HEK293 (cell line): ENCODE results near the gene CHPT1.

Experiments
- CTCF ChIA-PET: fragments of 350-600 bp; formaldehyde crosslinking; extraction: SDS; loops from one replicate; lab custom pipeline; 2021; ENCODE audit warnings: antibody characterized with exemption; lab: Yijun Ruan, JAX
- POLR2A ChIA-PET: fragments of 300-600 bp; formaldehyde crosslinking; extraction: SDS; loops from one replicate; lab custom pipeline; 2020; ENCODE audit warnings: antibody characterized with exemption, inconsistent platforms; lab: Yijun Ruan, JAX
- H3K27ac ChIP-seq: fragments of 200-500 bp; sonication (Bioruptor generic); 2 replicates; pipeline ENCODE4 v1.5.1; 2014; ENCODE audit warnings: low read depth, low read length, control low read depth, inconsistent platforms; ENCODE audit errors: extremely low read depth
- H3K36me3 ChIP-seq, 2 experiments: fragments of 200-500 bp in 1 of 2; sonication (Bioruptor generic) in 1 of 2; 1 replicate in 1 of 2; 2 replicates in 1 of 2; pipeline ENCODE4 v1.5.1; 2014 to 2017; ENCODE audit warnings: inconsistent platforms in 2 of 2, low read length in 2 of 2; ENCODE audit not compliant: control insufficient read depth in 2 of 2, insufficient read depth in 1 of 2
- H3K4me1 ChIP-seq: fragments of 200-500 bp; sonication (Bioruptor generic); 2 replicates; pipeline ENCODE4 v1.5.1; 2014; ENCODE audit warnings: mild to moderate bottlenecking, low read length, inconsistent platforms; ENCODE audit not compliant: control insufficient read depth, insufficient read depth
- H3K4me3 ChIP-seq: 2 replicates; pipeline ENCODE4 v1.5.1; 2011; ENCODE audit warnings: low read depth, mild to moderate bottlenecking, control low read depth, low read length, moderate library complexity
- H3K9me3 ChIP-seq: fragments of 200-500 bp; sonication (Bioruptor generic); 2 replicates; pipeline ENCODE4 v1.5.1; 2014; ENCODE audit warnings: low read depth, low read length, inconsistent platforms; ENCODE audit not compliant: control insufficient read depth, insufficient read depth
- BCL11A ChIP-seq: fragments of 450-650 bp; formaldehyde crosslinking; IDR thresholded peaks from 2 replicates; pipeline ENCODE4 v1.5.1; 2016; ENCODE audit warnings: low read depth, missing biosample characterization, missing genetic modification characterization
- CTCF ChIP-seq: fragments of 450-650 bp; formaldehyde crosslinking; IDR thresholded peaks from 2 replicates; pipeline ENCODE4 v1.5.1; 2016; ENCODE audit warnings: missing biosample characterization, missing genetic modification characterization
- PRDM1 ChIP-seq: fragments of 450-650 bp; formaldehyde crosslinking; IDR thresholded peaks from 2 replicates; pipeline ENCODE4; 2016; ENCODE audit warnings: missing biosample characterization, missing genetic modification characterization
- PRDM4 ChIP-seq: fragments of 450-650 bp; formaldehyde crosslinking; IDR thresholded peaks from 2 replicates; pipeline ENCODE4 v1.5.1; 2017; ENCODE audit warnings: missing biosample characterization, missing genetic modification characterization
- REST ChIP-seq: fragments of 450-650 bp; formaldehyde crosslinking; IDR thresholded peaks from 2 replicates; pipeline ENCODE4 v1.5.1; 2016; ENCODE audit warnings: missing biosample characterization, missing genetic modification characterization
- ZBTB21 ChIP-seq: fragments of 450-650 bp; formaldehyde crosslinking; IDR thresholded peaks from 2 replicates; pipeline ENCODE4 v1.5.1; 2017; ENCODE audit warnings: missing biosample characterization, missing genetic modification characterization
- ZBTB44 ChIP-seq: fragments of 450-650 bp; IDR thresholded peaks from 2 replicates; pipeline ENCODE4 v1.5.1; 2018; ENCODE audit warnings: missing biosample characterization, mild to moderate bottlenecking, missing genetic modification characterization
- ZFHX2 ChIP-seq: fragments of 450-650 bp; formaldehyde crosslinking; conservative IDR thresholded peaks from 2 replicates; pipeline ENCODE4 v1.5.1; 2016; ENCODE audit warnings: missing biosample characterization, missing genetic modification characterization
- ZFP3 ChIP-seq: fragments of 450-650 bp; formaldehyde crosslinking; IDR thresholded peaks from 2 replicates; pipeline ENCODE4 v1.5.1; 2016; ENCODE audit warnings: low read depth, missing biosample characterization, missing genetic modification characterization
- ZFP41 ChIP-seq: fragments of 450-650 bp; formaldehyde crosslinking; IDR thresholded peaks from 2 replicates; pipeline ENCODE4 v1.5.1; 2016; ENCODE audit warnings: missing biosample characterization, missing genetic modification characterization, borderline replicate concordance
- ZNF223 ChIP-seq: fragments of 450-650 bp; formaldehyde crosslinking; IDR thresholded peaks from 2 replicates; pipeline ENCODE4 v1.5.1; 2016; ENCODE audit warnings: missing biosample characterization, missing genetic modification characterization
- ZNF23 ChIP-seq: fragments of 450-650 bp; formaldehyde crosslinking; IDR thresholded peaks from 2 replicates; pipeline ENCODE4 v1.5.1; 2016; ENCODE audit warnings: missing biosample characterization, missing genetic modification characterization, borderline replicate concordance
- ZNF394 ChIP-seq: fragments of 450-650 bp; formaldehyde crosslinking; IDR thresholded peaks from 2 replicates; pipeline ENCODE4 v1.5.1; 2016; ENCODE audit warnings: missing biosample characterization, missing genetic modification characterization, mild to moderate bottlenecking, moderate library complexity, borderline replicate concordance
- ZNF561 ChIP-seq: fragments of 450-650 bp; IDR thresholded peaks from 2 replicates; pipeline ENCODE4 v1.5.1; 2018; ENCODE audit warnings: missing biosample characterization, missing genetic modification characterization, borderline replicate concordance
- ZNF600 ChIP-seq: fragments of 450-650 bp; formaldehyde crosslinking; IDR thresholded peaks from 2 replicates; pipeline ENCODE4 v1.5.1; 2016; ENCODE audit warnings: missing biosample characterization, missing genetic modification characterization
- ZNF639 ChIP-seq: fragments of 450-650 bp; formaldehyde crosslinking; IDR thresholded peaks from 2 replicates; pipeline ENCODE4 v1.5.1; 2016; ENCODE audit warnings: missing biosample characterization, missing genetic modification characterization
- ZNF692 ChIP-seq: fragments of 450-650 bp; formaldehyde crosslinking; IDR thresholded peaks from 2 replicates; pipeline ENCODE4 v1.5.1; 2016; ENCODE audit warnings: missing biosample characterization, missing genetic modification characterization
- ZNF843 ChIP-seq: fragments of 450-650 bp; formaldehyde crosslinking; IDR thresholded peaks from 2 replicates; pipeline ENCODE4 v1.5.1; 2016; ENCODE audit warnings: missing biosample characterization, missing genetic modification characterization

Gene CHPT1

GRCh38 chr12:101722392-101722791 is 25.0 kb downstream of the CHPT1 start:
- POLR2A ChIA-PET = no interaction called here
- no peaks in the 10 kb centered on the region for H3K4me1 ChIP-seq
- TF ChIP-seq ZNF561 (tag by site-specific recombination) = no peak
- TF ChIP-seq, all 188 proteins: peak for 0
- CTCF ChIA-PET = interaction anchor here (0.6 kb wide), 2 partner anchors 32 to 107 kb away, joined by 4 read pairs; no protein-coding TSS in a partner anchor
- H3K4me3 ChIP-seq = no peak overlapping the region
- H3K27ac ChIP-seq = no peak overlapping the region
- H3K9me3 ChIP-seq = no peaks in the 10 kb centered on the region
- peaks cover 40 to 44% of the 10 kb centered on the region in 2 experiments for H3K36me3 ChIP-seq

GRCh38 chr12:101727098-101727497 is 29.7 kb downstream of the CHPT1 start:
- H3K27ac ChIP-seq = no peak overlapping the region
- CTCF ChIA-PET = no interaction called here
- peaks cover 30 to 52% of the 10 kb centered on the region in 2 experiments for H3K36me3 ChIP-seq
- no peaks in the 10 kb centered on the region for H3K9me3 ChIP-seq
- H3K4me1 ChIP-seq = no peaks in the 10 kb centered on the region
- H3K4me3 ChIP-seq = no peak overlapping the region
- POLR2A ChIA-PET = no interaction called here
- no peak for TF ChIP-seq ZNF639
- TF ChIP-seq PRDM1 (tag by site-specific recombination) = peak; percentile 64

GRCh38 chr12:101729842-101730241 is 32.4 kb downstream of the CHPT1 start:
- H3K9me3 ChIP-seq = no peaks in the 10 kb centered on the region
- H3K36me3 ChIP-seq = peaks cover 24 to 40% of the 10 kb centered on the region in 2 experiments
- CTCF ChIA-PET = no interaction called here
- H3K27ac ChIP-seq = no peak overlapping the region
- no peak overlapping the region for H3K4me3 ChIP-seq
- POLR2A ChIA-PET = no interaction called here
- no peaks in the 10 kb centered on the region for H3K4me1 ChIP-seq
- TF ChIP-seq REST (tag by site-specific recombination) (no peak), ZFP41 (tag by site-specific recombination) (no peak), ZFHX2 (tag by site-specific recombination) (no peak), BCL11A (tag by site-specific recombination) (no peak), ZBTB21 (no peak), PRDM4 (no peak), ZNF394 (tag by site-specific recombination) (no peak), ZBTB44 (tag by site-specific recombination) (no peak), ZNF23 (tag by site-specific recombination) (no peak), ZFP3 (no peak), ZNF600 (tag by site-specific recombination) (no peak), ZNF843 (tag by site-specific recombination) (no peak), CTCF (tag by site-specific recombination) (no peak), ZNF223 (tag by site-specific recombination) (no peak), ZNF692 (tag by site-specific recombination) (no peak)
